ENCODE data around the gene SH3BP4.

The SH3BP4 gene

DNA sequence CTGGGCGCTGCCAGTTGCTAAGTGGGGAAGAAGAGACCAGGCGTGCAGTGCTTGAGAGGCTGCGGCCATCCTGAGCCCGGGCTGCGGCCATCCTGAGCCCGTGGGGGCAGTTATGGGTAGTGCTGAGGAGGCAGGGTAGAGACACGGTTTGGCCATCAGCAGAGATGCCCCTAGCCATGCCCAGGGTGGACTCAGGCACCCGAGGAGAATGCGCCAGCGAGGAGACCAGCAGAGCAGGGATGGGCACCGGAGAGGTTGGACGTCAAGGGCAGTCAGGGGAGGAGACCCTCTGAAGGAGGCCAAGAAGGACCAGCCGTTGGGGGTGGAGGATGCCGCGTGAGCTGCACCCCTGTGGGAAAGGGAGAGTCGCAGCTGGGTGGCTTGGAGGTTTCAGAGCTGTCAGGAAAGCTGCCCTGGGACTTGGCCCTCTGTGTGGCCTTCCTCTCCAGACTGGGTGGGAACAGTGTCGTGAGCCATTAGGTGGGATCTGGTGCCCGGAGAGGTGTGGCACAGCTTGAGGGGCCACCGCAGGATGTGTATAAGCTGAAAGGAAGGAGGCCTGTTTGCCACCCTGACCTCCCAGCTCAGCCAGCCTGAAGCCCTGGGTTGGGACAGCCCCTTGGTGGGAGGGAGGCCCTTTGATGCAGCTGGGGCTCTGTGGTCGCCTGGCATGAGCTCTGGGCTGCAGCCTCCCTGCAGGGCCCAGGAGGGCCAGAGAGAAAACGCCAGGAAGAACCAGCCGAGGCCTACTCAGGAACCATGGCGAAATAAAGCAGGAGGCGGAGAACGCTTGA lies 56.0 kb downstream of the SH3BP4 start:
- H3K4me3 ChIP-seq (ENCODE audit: low read depth in 1 of 2, low read length in 2 of 2), result no peak overlapping the region
- H3K4me2 ChIP-seq (ENCODE audit: insufficient read depth, low read length), result no peak overlapping the region
- H3K9ac ChIP-seq (ENCODE audit: low read depth, low read length), result no peak overlapping the region
- no peak overlapping the region for H3K27ac ChIP-seq (ENCODE audit: low read length)
- no peaks in the 10 kb centered on the region for H3K9me3 ChIP-seq (ENCODE audit: insufficient read depth, low read length, severe bottlenecking)
- DNase-seq (no peak), ATAC-seq (ENCODE audit: insufficient read depth, low read depth) (no peak)
- no peaks in the 10 kb centered on the region for H3K4me1 ChIP-seq (ENCODE audit: insufficient read depth, low read length)
- peaks cover 15% of the 10 kb centered on the region for H3K27me3 ChIP-seq (ENCODE audit: insufficient read depth, low read length, poor library complexity)
- no peak for TF ChIP-seq EZH2 (IDR thresholded peaks at IDR 0.05; ENCODE audit: borderline replicate concordance, low read depth, low read length, severe bottlenecking)
- TF ChIP-seq, protein P1, sequence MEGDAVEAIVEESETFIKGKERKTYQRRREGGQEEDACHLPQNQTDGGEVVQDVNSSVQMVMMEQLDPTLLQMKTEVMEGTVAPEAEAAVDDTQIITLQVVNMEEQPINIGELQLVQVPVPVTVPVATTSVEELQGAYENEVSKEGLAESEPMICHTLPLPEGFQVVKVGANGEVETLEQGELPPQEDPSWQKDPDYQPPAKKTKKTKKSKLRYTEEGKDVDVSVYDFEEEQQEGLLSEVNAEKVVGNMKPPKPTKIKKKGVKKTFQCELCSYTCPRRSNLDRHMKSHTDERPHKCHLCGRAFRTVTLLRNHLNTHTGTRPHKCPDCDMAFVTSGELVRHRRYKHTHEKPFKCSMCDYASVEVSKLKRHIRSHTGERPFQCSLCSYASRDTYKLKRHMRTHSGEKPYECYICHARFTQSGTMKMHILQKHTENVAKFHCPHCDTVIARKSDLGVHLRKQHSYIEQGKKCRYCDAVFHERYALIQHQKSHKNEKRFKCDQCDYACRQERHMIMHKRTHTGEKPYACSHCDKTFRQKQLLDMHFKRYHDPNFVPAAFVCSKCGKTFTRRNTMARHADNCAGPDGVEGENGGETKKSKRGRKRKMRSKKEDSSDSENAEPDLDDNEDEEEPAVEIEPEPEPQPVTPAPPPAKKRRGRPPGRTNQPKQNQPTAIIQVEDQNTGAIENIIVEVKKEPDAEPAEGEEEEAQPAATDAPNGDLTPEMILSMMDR (IDR thresholded peaks at IDR 0.05; ENCODE audit: borderline replicate concordance, extremely low read depth, low read length, poor library complexity, severe bottlenecking), result no peak
- no peaks in the 10 kb centered on the region for H3K79me2 ChIP-seq (ENCODE audit: insufficient read depth, low read length)
- H3K36me3 ChIP-seq (ENCODE audit: insufficient read depth, low read length), result no peaks in the 10 kb centered on the region
- H2AFZ ChIP-seq (ENCODE audit: low read depth, low read length), result no peak overlapping the region
- H4K20me1 ChIP-seq (ENCODE audit: insufficient read depth, low read length), result 0 out of 2 replicates have a peak, but pooled peaks cover 4% of the 10 kb centered on the region

DNA sequence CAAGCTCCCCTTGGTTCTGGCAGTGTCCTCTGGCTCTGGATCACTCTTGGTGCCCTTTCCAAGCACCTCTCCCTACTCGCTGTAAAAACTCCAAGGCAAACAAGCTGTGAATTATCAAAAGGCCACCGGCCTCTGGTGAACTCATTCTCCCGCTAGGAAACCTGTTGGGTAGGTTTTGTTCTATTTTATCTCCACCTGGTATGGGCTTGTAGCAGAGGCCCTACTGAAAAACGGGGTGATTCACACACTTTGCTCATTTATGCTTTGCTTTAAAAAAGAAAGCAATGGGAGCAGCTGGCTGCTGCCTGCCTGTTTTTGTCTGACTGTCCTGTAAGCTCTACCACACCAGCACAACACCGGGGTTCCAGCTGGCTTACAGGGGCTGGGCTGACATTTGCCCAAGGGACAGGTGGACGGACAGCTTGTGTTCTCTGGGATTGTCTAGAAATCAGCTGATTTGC lies 56.8 kb downstream of the SH3BP4 start:
- TF ChIP-seq, protein P1 (IDR thresholded peaks at IDR 0.05; ENCODE audit: borderline replicate concordance, extremely low read depth, low read length, poor library complexity, severe bottlenecking), result no peak
- no peak for TF ChIP-seq EZH2 (IDR thresholded peaks at IDR 0.05; ENCODE audit: borderline replicate concordance, low read depth, low read length, severe bottlenecking)
- 0 out of 2 replicates have a peak, but pooled peaks cover 4% of the 10 kb centered on the region for H4K20me1 ChIP-seq (ENCODE audit: insufficient read depth, low read length)
- no peaks in the 10 kb centered on the region for H3K79me2 ChIP-seq (ENCODE audit: insufficient read depth, low read length)
- H3K9me3 ChIP-seq (ENCODE audit: insufficient read depth, low read length, severe bottlenecking), result no peaks in the 10 kb centered on the region
- no peaks in the 10 kb centered on the region for H3K36me3 ChIP-seq (ENCODE audit: insufficient read depth, low read length)
- no peak overlapping the region for H2AFZ ChIP-seq (ENCODE audit: low read depth, low read length)
- no peaks in the 10 kb centered on the region for H3K4me1 ChIP-seq (ENCODE audit: insufficient read depth, low read length)
- ATAC-seq (ENCODE audit: insufficient read depth, low read depth) (no peak), DNase-seq (no peak)
- no peak overlapping the region for H3K27ac ChIP-seq (ENCODE audit: low read length)
- no peak overlapping the region for H3K4me2 ChIP-seq (ENCODE audit: insufficient read depth, low read length)
- peaks cover 15% of the 10 kb centered on the region for H3K27me3 ChIP-seq (ENCODE audit: insufficient read depth, low read length, poor library complexity)
- no peak overlapping the region for H3K9ac ChIP-seq (ENCODE audit: low read depth, low read length)
- H3K4me3 ChIP-seq (ENCODE audit: low read depth in 1 of 2, low read length in 2 of 2), result no peak overlapping the region

DNA sequence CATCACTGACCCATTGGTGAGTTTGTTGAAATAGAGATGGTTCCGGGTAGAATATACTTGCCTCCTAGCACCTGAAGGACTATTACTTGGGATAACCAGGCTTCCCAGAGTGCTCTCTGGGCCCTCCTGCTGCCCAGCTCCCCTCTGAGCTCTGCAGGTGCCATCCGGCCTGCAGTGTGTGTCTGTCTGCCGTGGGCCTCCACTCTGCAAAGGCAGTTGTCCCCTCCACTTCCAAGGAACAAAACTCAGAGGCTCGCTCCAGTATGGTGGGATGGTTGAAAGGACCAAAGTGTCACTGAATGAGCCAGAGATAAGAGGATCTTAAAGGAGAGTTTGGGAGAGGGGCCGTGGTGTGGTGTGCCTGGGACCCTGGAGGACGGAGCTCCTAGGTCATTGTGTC lies 57.3 kb downstream of the SH3BP4 start:
- ATAC-seq (ENCODE audit: insufficient read depth, low read depth) (no peak), DNase-seq (no peak)
- H3K27ac ChIP-seq (ENCODE audit: low read length), result no peak overlapping the region
- H3K36me3 ChIP-seq (ENCODE audit: insufficient read depth, low read length), result no peaks in the 10 kb centered on the region
- H3K4me1 ChIP-seq (ENCODE audit: insufficient read depth, low read length), result no peaks in the 10 kb centered on the region
- no peaks in the 10 kb centered on the region for H3K9me3 ChIP-seq (ENCODE audit: insufficient read depth, low read length, severe bottlenecking)
- no peak overlapping the region for H2AFZ ChIP-seq (ENCODE audit: low read depth, low read length)
- H4K20me1 ChIP-seq (ENCODE audit: insufficient read depth, low read length), result 0 out of 2 replicates have a peak, but pooled peaks cover 4% of the 10 kb centered on the region
- H3K4me3 ChIP-seq (ENCODE audit: low read depth in 1 of 2, low read length in 2 of 2), result no peak overlapping the region
- peaks cover 15% of the 10 kb centered on the region for H3K27me3 ChIP-seq (ENCODE audit: insufficient read depth, low read length, poor library complexity)
- H3K9ac ChIP-seq (ENCODE audit: low read depth, low read length), result no peak overlapping the region
- no peak overlapping the region for H3K4me2 ChIP-seq (ENCODE audit: insufficient read depth, low read length)
- H3K79me2 ChIP-seq (ENCODE audit: insufficient read depth, low read length), result no peaks in the 10 kb centered on the region
- no peak for TF ChIP-seq EZH2 (IDR thresholded peaks at IDR 0.05; ENCODE audit: borderline replicate concordance, low read depth, low read length, severe bottlenecking)
- TF ChIP-seq, protein P1 (IDR thresholded peaks at IDR 0.05; ENCODE audit: borderline replicate concordance, extremely low read depth, low read length, poor library complexity, severe bottlenecking), result no peak

Data from DND-41 (cell line).